Measurements from ENCODE around the gene ASB6.
"Not testable (repeated sequence)": the region's sequence is repeated elsewhere in the genome, so short reads cannot be mapped to it uniquely, and the experiment has no call there.

ASB6 gene

GRCh38 chr9:129669946-129670345 is 28.0 kb upstream of the ASB6 start:
- no peak for DNase-seq (ENCODE audit: low read depth, low spot score)

GRCh38 chr9:129669141-129669718 is 27.3 kb upstream of the ASB6 start:
- DNase-seq (ENCODE audit: low read depth, low spot score), result no peak
- no peak overlapping the region for H3K4me3 ChIP-seq (ENCODE audit: low read length)

More at GRCh38 chr9:129669946-129670345, 28.0 kb upstream of the ASB6 start:
- no peak overlapping the region for H3K4me3 ChIP-seq (ENCODE audit: low read length)

DNA sequence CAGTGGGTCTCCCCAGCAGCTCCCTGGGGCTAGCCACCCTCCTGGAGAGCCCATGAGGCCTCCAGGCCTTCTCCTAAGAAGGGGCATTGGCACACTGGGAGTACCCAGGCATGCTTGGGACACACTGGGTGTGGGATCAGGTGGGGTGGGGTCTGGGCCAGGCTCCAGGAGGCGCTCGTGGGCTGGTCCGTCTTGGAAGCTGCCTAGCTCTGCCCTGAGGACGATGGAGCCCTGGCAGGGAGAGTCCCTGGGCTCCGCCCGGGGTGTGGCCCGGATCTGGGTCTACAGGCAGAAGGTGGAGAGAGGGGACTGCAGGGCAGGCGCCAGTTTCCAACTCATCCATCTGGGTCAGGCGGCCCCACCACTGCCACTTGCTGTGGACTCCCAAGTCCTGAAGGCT is 25.9 kb upstream of the ASB6 start:
- no peak overlapping the region for H3K4me3 ChIP-seq (ENCODE audit: low read length)
- no peak for DNase-seq (ENCODE audit: low read depth, low spot score)

DNA sequence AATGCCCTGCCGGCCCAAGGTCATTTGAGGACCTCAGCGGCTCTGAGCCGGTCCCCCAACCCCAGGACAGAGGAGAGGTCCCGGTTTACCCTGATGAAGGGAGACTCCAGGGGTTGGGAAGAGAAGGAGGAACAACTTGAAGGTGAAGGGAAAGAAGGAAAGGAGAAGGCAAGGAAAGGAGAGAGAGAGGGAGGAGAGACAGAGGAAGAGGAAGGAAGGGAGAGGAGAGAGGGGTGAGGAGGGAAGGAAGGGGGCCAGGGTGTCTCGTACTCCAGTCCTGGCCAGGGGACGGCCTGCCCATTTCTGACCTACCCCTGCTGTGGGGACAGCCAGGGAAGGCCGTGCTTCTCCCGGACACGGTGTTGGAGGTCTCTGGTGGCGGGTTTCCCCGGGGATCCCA is 25.4 kb upstream of the ASB6 start:
- no peak for DNase-seq (ENCODE audit: low read depth, low spot score)
- H3K4me3 ChIP-seq (ENCODE audit: low read length), result no peak overlapping the region

GRCh38 chr9:129666575-129666974 is 24.6 kb upstream of the ASB6 start:
- H3K4me3 ChIP-seq (ENCODE audit: low read length), result no peak overlapping the region
- no peak for DNase-seq (ENCODE audit: low read depth, low spot score)

- H3K4me3 ChIP-seq (ENCODE audit: low read length), result no peak overlapping the region
- no peak for DNase-seq (ENCODE audit: low read depth, low spot score)
These were observed 24.0 kb upstream of the ASB6 start for GRCh38 chr9:129665814-129666520.

DNA sequence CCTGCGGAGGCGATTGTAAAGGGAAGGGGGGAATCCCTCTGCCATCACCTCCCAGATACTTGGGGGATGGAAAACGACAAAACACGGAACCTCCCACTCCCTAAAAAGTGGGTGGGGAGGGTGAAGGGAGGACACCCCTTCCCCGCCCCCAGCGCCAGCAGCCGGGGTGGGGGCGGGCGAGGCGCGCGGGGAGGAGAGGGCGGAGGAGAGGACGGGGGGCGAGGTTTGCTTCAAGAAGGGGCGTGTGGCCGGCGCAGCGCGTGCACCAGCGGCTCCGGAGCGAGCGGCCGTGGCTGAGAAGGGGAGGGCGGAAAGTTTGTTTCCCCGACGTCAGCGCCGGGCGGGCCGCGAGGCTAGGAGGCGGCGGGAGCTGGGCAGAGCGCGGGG is 23.4 kb upstream of the ASB6 start, which contains the start of gene PRRX2:
PRRX2 (plus strand) TSS at position 259 of the 387 bp plus-strand sequence. CDS start 221 bp downstream, outside the sequence.
- no peak for DNase-seq (ENCODE audit: low read depth, low spot score)
- no peak within 1 kb of the TSS for H3K4me3 ChIP-seq (ENCODE audit: low read length)

GRCh38 chr9:129664746-129665388 is 22.9 kb upstream of the ASB6 start:
- H3K4me3 ChIP-seq (ENCODE audit: low read length), result no peak overlapping the region
- DNase-seq (ENCODE audit: low read depth, low spot score), result no peak

DNA sequence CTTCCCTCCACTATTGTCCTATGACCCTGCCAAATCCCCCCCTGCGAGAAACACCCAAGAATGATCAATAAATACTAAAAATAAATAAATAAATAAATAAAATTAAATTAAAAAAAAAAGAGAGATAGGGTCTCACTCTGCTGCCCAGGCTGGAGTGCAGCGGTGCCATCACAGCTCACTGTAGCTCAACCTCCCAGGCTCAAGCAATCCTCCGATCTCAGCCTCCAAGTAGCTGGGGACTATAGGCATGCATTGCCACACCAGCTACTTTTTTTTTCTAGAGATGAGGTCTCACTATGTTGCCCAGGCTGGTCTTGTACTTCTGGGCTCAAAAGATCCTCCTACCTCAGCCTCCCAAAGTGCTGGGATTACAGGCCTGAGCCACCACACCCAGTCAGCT is 20.3 kb upstream of the ASB6 start:
- not testable (repeated sequence) for DNase-seq (ENCODE audit: low read depth, low spot score); H3K4me3 ChIP-seq (ENCODE audit: low read length)

DNA sequence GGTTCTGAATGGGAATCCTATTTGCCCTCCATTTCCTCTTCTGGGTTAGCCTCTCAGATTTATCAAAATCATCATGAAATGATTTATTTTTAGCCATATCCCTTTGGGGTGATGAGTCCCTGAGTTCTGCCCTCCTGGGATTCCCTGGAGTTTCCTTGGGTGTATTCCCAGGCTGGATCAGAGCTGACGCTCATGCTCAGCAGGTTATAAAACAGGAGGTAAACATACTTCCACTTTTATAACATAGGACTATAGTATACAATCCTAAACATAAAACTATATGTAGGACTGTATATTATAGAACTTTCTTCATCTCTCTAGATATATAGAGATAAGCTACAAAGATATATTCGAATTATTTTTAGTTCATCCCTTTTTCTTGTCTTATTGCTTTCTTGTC is 19.1 kb upstream of the ASB6 start:
- DNase-seq (ENCODE audit: low read depth, low spot score), result no peak
- no peak overlapping the region for H3K4me3 ChIP-seq (ENCODE audit: low read length)

DNA sequence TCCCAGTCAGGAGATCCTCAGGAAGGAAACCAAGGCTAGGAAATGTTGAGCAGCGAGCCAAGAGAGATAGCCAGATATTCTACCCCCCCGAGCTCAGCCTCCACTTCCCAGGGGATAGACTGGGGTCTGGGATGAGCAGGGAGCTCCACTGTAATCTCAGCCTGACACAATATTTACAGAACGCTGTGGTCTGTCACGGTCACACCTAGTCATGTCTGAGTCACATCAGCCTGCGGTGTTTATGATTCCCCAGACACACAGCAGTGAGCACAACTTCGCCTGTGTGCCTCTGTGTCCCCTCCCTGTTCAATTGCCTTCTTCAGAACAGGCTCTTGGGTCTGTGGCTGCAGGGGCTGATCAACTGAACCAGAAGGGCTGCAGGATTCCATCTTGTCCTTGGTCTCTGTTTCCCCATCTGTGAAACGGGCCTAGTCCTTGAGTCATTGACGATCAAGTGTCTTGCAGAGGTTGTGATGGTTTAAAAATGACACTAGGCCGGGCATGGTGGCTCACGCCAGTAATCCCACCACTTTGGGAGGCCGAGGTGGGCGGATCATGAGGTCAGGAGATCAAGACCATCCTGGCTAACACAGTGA is 14.9 kb upstream of the ASB6 start:
- DNase-seq (ENCODE audit: low read depth, low spot score), result no peak
- no peak overlapping the region for H3K4me3 ChIP-seq (ENCODE audit: low read length)

DNA sequence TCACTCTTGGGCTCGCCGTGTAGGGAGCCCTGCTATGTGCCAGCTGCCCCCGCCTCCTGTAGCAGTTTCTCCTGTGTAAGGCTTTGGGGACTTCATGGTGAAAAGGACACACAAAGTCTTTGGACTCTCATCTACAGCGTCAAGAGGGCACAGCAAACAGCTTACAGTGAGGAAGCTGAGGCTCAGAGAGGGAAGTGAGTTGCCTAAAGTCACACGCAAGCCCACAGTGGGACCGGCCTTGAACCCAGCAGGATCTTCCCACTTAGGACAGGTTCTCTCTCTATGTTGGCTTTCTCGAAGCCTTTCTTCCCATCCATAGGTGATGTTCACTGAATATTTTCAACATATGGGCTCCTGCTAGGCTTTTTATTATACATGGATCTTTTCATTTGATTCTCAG is 13.7 kb upstream of the ASB6 start:
- DNase-seq (ENCODE audit: low read depth, low spot score), result no peak
- H3K4me3 ChIP-seq (ENCODE audit: low read length), result no peak overlapping the region

GRCh38 chr9:129655154-129655553 is 13.2 kb upstream of the ASB6 start:
- H3K4me3 ChIP-seq (ENCODE audit: low read length), result no peak overlapping the region
- DNase-seq (ENCODE audit: low read depth, low spot score), result no peak

DNA sequence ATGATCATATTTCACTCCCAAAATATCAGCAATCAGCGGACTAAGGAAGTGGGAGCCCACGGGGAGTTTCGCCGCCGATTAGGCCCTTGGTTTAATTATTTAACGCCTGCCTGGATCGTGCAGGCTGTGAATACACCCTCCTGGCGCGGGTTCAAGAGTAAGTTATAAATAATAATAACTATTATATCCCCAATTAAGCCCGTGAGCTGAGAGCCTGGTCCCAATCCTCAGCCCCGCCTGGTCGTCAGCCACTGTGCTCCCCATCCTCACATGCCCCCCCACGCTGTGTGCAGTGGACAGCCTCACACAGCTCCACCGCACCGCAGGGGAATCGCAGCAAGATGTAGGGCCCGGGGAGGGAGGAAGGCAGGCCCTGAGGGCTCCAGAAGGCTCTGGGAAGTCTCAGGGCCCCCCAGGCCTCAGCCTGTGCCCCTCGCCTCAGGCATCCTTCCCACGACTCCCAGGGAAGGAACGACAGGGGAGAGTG is 12.6 kb upstream of the ASB6 start:
- no peak for DNase-seq (ENCODE audit: low read depth, low spot score)
- no peak overlapping the region for H3K4me3 ChIP-seq (ENCODE audit: low read length)

DNA sequence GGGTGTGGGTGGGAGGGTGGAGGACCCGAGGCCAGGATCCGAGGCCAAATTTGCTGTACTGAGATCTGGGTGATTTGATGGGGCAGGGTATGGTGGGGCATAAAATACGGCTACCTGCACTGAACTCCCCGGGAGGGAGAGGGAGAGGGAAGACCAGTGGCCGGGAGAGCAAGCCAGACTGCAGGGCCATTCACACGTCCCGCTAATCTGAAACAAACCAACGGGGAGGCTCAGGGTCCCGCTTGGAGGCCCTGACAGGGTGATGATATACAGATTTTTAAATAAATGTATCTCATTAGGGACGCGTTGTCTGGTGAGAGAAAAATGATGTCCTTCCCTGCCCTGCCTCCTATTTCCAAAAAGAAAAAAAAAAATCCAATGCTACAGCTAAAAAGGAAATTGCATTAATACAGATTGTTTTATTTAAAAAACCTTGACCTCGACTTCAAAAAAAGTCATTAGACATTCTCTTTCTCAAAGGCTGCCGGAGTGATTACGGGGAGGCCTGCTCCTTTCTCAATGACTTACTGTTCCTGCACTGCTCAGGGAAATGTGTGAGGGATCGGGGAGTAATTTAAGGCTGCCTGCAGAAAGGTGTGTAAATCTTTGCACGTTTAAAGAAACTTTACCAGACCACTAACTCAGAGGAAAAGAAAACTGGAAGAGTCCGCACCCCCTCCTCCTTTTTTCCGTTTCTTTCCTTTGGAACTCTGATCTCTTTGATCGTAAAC is 12.0 kb upstream of the ASB6 start:
- no peak overlapping the region for H3K4me3 ChIP-seq (ENCODE audit: low read length)
- no peak for DNase-seq (ENCODE audit: low read depth, low spot score)

DNA sequence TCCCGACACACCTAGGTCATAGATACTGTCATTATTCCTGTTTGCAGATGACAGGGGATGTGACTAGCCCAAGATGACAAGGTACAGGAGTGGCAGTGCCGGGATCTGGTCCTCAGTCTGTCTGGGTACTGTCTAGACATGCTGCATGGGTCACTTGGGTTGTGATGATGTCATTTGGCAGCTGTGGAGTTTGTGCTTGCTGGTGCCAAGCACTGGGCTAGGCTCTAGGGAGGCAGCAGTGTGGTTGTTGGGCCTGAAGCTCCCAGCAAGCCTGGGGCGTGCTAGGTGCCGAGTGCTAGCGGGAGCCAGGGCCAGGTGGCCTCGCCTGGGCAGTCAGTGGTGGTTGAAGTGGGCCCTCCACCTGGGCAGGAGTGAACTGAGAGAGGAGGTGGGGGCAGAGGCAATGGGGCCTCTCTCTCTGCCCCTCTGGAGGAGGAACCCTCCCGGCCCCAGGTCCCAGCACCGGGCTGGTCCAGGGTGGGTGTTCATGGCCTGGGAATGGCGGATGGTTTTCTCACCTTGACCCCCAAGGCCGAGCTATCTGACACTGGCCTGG is 8.8 kb upstream of the ASB6 start:
- no peak for DNase-seq (ENCODE audit: low read depth, low spot score)
- H3K4me3 ChIP-seq (ENCODE audit: low read length), result no peak overlapping the region

- H3K4me3 ChIP-seq (ENCODE audit: low read length), result no peak overlapping the region
- no peak for DNase-seq (ENCODE audit: low read depth, low spot score)
These were observed 8.1 kb upstream of the ASB6 start for GRCh38 chr9:129649726-129650679.

DNA sequence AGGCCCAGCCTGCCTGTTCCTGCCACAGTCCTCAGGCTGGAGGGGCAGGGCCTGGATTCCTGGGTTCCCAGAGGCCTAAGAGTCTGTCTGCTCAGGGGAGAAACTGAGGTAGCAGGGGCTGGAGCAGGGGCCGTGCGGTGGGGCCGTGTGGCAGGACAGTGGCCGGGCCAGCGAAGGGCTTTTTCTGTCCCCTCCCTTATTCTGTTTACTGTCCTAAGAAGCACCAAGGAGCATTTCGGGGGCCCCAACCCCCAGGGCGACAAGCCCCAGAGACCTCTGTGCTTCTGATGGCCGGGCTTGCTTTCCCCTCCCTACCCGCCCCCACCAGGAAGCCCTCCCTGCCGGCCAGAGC is 6.8 kb upstream of the ASB6 start:
- H3K4me3 ChIP-seq (ENCODE audit: low read length), result no peak overlapping the region
- DNase-seq (ENCODE audit: low read depth, low spot score), result no peak

All from Jurkat, Clone E6-1 (cell line).